H9 (cell line): ENCODE data around the gene RIOK1. TPM values are rescaled to one million over a fixed set of nuclear protein-coding genes. Genes with fewer than 3 reads are reported as not detected.

Source experiments
- DNase-seq: peaks from one replicate; pipeline ENCODE4 v3.0.0-alpha.2; 2017
- H2AFZ ChIP-seq: one replicate; pipeline ENCODE4 v1.6.1; 2013; ENCODE audit warnings: mild to moderate bottlenecking, low read length, control low read depth, moderate library complexity
- H2AK5ac ChIP-seq: 2 replicates; pipeline ENCODE4 v1.6.1; 2013; ENCODE audit warnings: low read length, control low read depth, mixed read lengths; ENCODE audit not compliant: insufficient read length
- H2BK120ac ChIP-seq: one replicate; pipeline ENCODE4 v1.6.1; 2013; ENCODE audit warnings: low read depth, mild to moderate bottlenecking, low read length, control low read depth, inconsistent platforms; ENCODE audit not compliant: poor library complexity, severe bottlenecking
- H2BK12ac ChIP-seq: 2 replicates; pipeline ENCODE4 v1.6.1; 2013; ENCODE audit warnings: low read length, control low read depth, mixed read lengths, low read depth; ENCODE audit not compliant: insufficient read length
- H2BK15ac ChIP-seq: 2 replicates; pipeline ENCODE4 v1.6.1; 2013; ENCODE audit warnings: low read depth, low read length, control low read depth
- H2BK20ac ChIP-seq: one replicate; pipeline ENCODE4 v1.6.1; 2013; ENCODE audit warnings: low read depth, mild to moderate bottlenecking, low read length, control low read depth, inconsistent platforms; ENCODE audit not compliant: poor library complexity, severe bottlenecking
- H2BK5ac ChIP-seq: 2 replicates; pipeline ENCODE4 v1.6.1; 2013; ENCODE audit warnings: low read length, control low read depth, mixed read lengths; ENCODE audit not compliant: insufficient read length
- H3K14ac ChIP-seq: 2 replicates; pipeline ENCODE4 v1.6.1; 2013; ENCODE audit warnings: low read length, control low read depth; ENCODE audit not compliant: insufficient read depth
- H3K18ac ChIP-seq: 2 replicates; pipeline ENCODE4 v1.6.1; 2013; ENCODE audit warnings: low read depth, mild to moderate bottlenecking, mixed read lengths, low read length, control low read depth; ENCODE audit not compliant: insufficient read length
- H3K23ac ChIP-seq: 2 replicates; pipeline ENCODE4 v1.6.1; 2013; ENCODE audit warnings: low read length, control low read depth, mixed read lengths, low read depth; ENCODE audit not compliant: insufficient read length
- H3K23me2 ChIP-seq: 2 replicates; pipeline ENCODE4 v1.6.1; 2013; ENCODE audit warnings: low read depth, mild to moderate bottlenecking, mixed read lengths, low read length, control low read depth; ENCODE audit not compliant: insufficient read length, poor library complexity, severe bottlenecking
- H3K27ac ChIP-seq: 2 replicates; pipeline ENCODE4 v1.5.1; 2013; ENCODE audit warnings: low read length, control low read depth, mixed read lengths, low read depth; ENCODE audit not compliant: insufficient read length
- H3K27me3 ChIP-seq: 2 replicates; pipeline ENCODE4 v1.6.1; 2013; ENCODE audit warnings: low read length, control low read depth, inconsistent platforms; ENCODE audit not compliant: insufficient read depth
- H3K4ac ChIP-seq: 2 replicates; pipeline ENCODE4 v1.6.1; 2013; ENCODE audit warnings: low read depth, mild to moderate bottlenecking, control low read depth, inconsistent platforms, low read length, moderate library complexity
- H3K4me1 ChIP-seq: 2 replicates; pipeline ENCODE4 v1.6.1; 2013; ENCODE audit warnings: low read length, control low read depth, inconsistent platforms; ENCODE audit not compliant: insufficient read depth
- H3K4me2 ChIP-seq: 2 replicates; pipeline ENCODE4 v1.6.1; 2013; ENCODE audit warnings: low read length, control low read depth, mixed read lengths; ENCODE audit not compliant: insufficient read length, insufficient read depth
- H3K56ac ChIP-seq: 2 replicates; pipeline ENCODE4 v1.6.1; 2013; ENCODE audit warnings: low read depth, mild to moderate bottlenecking, mixed read lengths, low read length, control low read depth; ENCODE audit not compliant: insufficient read length
- H3K79me1 ChIP-seq: 2 replicates; pipeline ENCODE4 v1.6.1; 2013; ENCODE audit warnings: low read depth, mild to moderate bottlenecking, moderate library complexity, low read length, control low read depth, inconsistent platforms; ENCODE audit not compliant: insufficient read depth, poor library complexity, severe bottlenecking
- H3K79me2 ChIP-seq: 2 replicates; pipeline ENCODE4 v1.6.1; 2013; ENCODE audit warnings: low read length, control low read depth, inconsistent platforms; ENCODE audit not compliant: insufficient read depth
- H3K9ac ChIP-seq: 2 replicates; pipeline ENCODE4 v1.6.1; 2013; ENCODE audit warnings: low read length, control low read depth, mixed read lengths; ENCODE audit not compliant: insufficient read length; ENCODE audit errors: extremely low read depth
- H3K9me3 ChIP-seq: one replicate; pipeline ENCODE4 v1.6.1; 2013; ENCODE audit warnings: low read depth, low read length, inconsistent platforms; ENCODE audit not compliant: control insufficient read depth
- H3T11ph ChIP-seq: one replicate; pipeline ENCODE4 v1.6.1; 2013; ENCODE audit warnings: mild to moderate bottlenecking, low read length, control low read depth, inconsistent platforms
- H4K20me1 ChIP-seq: one replicate; pipeline ENCODE4 v1.6.1; 2013; ENCODE audit not compliant: control insufficient read depth, insufficient read length, insufficient read depth
- H4K5ac ChIP-seq: 2 replicates; pipeline ENCODE4 v1.6.1; 2013; ENCODE audit warnings: low read depth, mild to moderate bottlenecking, mixed read lengths, low read length, control low read depth; ENCODE audit not compliant: insufficient read length
- H4K8ac ChIP-seq: replicated peaks from 2 replicates; pipeline ENCODE4 v1.6.1; 2013; ENCODE audit warnings: low read length, control low read depth, mixed read lengths, low read depth; ENCODE audit not compliant: insufficient read length
- H4K91ac ChIP-seq: 2 replicates; pipeline ENCODE4 v1.6.1; 2013; ENCODE audit warnings: low read depth, mild to moderate bottlenecking, moderate library complexity, mixed read lengths, low read length, control low read depth; ENCODE audit not compliant: insufficient read length
- H3K27ac Mint-ChIP-seq, 3 experiments: 2 replicates in 2 of 3; 3 replicates in 1 of 3; pipeline ENCODE4 v1.8.0; 2020 to 2021; ENCODE audit warnings: mixed read lengths in 3 of 3, mild to moderate bottlenecking in 1 of 3, moderate library complexity in 1 of 3
- H3K27me3 Mint-ChIP-seq: 2 replicates; pipeline ENCODE4 v1.8.0; 2021; ENCODE audit warnings: low read depth, mild to moderate bottlenecking, moderate library complexity, mixed read lengths
- H3K36me3 Mint-ChIP-seq, 3 experiments: 2 replicates in 2 of 3; 3 replicates in 1 of 3; pipeline ENCODE4 v1.8.0; 2020 to 2021; ENCODE audit warnings: low read depth in 3 of 3, mixed read lengths in 3 of 3; ENCODE audit not compliant: insufficient read depth in 1 of 3
- H3K4me1 Mint-ChIP-seq, 2 experiments: 2 replicates each; pipeline ENCODE4 v1.8.0; 2020; ENCODE audit warnings: mixed read lengths in 2 of 2
- H3K4me3 Mint-ChIP-seq, 2 experiments: 2 replicates in 1 of 2; 3 replicates in 1 of 2; pipeline ENCODE4 v1.8.0; 2020 to 2021; ENCODE audit warnings: mild to moderate bottlenecking in 2 of 2, mixed read lengths in 2 of 2, moderate library complexity in 1 of 2
- H3K9me3 Mint-ChIP-seq, 2 experiments: 2 replicates in 1 of 2; 3 replicates in 1 of 2; pipeline ENCODE4 v1.8.0; 2020; ENCODE audit warnings: mild to moderate bottlenecking in 2 of 2, mixed read lengths in 2 of 2, moderate library complexity in 1 of 2
- CTCF ChIP-seq: fragments of 200-600 bp; sonication (generic); conservative IDR thresholded peaks from 3 replicates; pipeline ENCODE4 v1.8.0; 2021; ENCODE audit warnings: antibody characterized with exemption, mild to moderate bottlenecking
- WGBS: extraction: QIAGEN DNeasy Blood & Tissue Kit; methylation state at CpG from one replicate; pipeline ENCODE4 v1.1.7; 2013; ENCODE audit warnings: missing lambda C conversion rate, low lambda C conversion rate, mixed read lengths; ENCODE audit not compliant: insufficient read length; ENCODE audit errors: extremely low coverage; 5-methylcytosine and 5-hydroxymethylcytosine counted together
- total RNA-seq: library from RNA; stranded (reverse); gene quantifications from 2 replicates; pipeline ENCODE4 v1.2.1, GENCODE V29; 2021

RIOK1 gene
- total RNA-seq, 1 experiment from 2014 or later = 40.0 TPM

- no peak for DNase-seq
- no peaks in the 10 kb centered on the region for H3K27me3 Mint-ChIP-seq
- no peak overlapping the region for H3K27ac Mint-ChIP-seq
These were observed 11.6 kb upstream of the RIOK1 start for GRCh38 chr6:7377961-7378360.

More at GRCh38 chr6:7377961-7378360, 11.6 kb upstream of the RIOK1 start:
- Histone ChIP-seq H3K23ac (no peak overlapping the region), H2BK120ac (no peak overlapping the region), H3K4ac (no peak overlapping the region), H2BK5ac (no peak overlapping the region), H3K79me1 (no peaks in the 10 kb centered on the region), H4K5ac (no peak overlapping the region), H4K8ac (no peak overlapping the region), H3K9me3 (no peaks in the 10 kb centered on the region), H4K91ac (no peak overlapping the region), H3K14ac (no peak overlapping the region), H3K4me1 (no peaks in the 10 kb centered on the region), H3K56ac (no peak overlapping the region), H3K18ac (no peak overlapping the region), H3K23me2 (no peaks in the 10 kb centered on the region), H3K27me3 (no peaks in the 10 kb centered on the region), H2BK12ac (no peak overlapping the region), H2AFZ (no peak overlapping the region), H4K20me1 (no peaks in the 10 kb centered on the region), H3K79me2 (no peaks in the 10 kb centered on the region), H3K27ac (no peak overlapping the region), H3K4me2 (no peak overlapping the region), H2AK5ac (no peak overlapping the region), H3T11ph (no peak overlapping the region), H2BK20ac (no peak overlapping the region), H2BK15ac (no peak overlapping the region), H3K9ac (no peak overlapping the region)
- WGBS = no CpG with 5 or more reads among the region's 1 CpG
- Mint-ChIP-seq H3K9me3 (no peaks in the 10 kb centered on the region), H3K4me3 (no peak overlapping the region), H3K4me1 (peaks cover 0 to 4% of the 10 kb centered on the region in 2 experiments; a peak in 2 of 4 replicates), H3K36me3 (no peaks in the 10 kb centered on the region)
- no peak for TF ChIP-seq CTCF
